ENCODE data around the gene ADIPOR2. TPM values are rescaled to one million over a fixed set of nuclear protein-coding genes. Genes with fewer than 3 reads are reported as not detected.
A peak's percentile ranks its signal among the peaks of the same experiment; 100 is the strongest.

The ADIPOR2 gene
- total and polyA plus RNA-seq, 2 donors (not counting 1 experiment from before 2014, with no cell fraction given), result 43.1 to 46.1 TPM

DNA sequence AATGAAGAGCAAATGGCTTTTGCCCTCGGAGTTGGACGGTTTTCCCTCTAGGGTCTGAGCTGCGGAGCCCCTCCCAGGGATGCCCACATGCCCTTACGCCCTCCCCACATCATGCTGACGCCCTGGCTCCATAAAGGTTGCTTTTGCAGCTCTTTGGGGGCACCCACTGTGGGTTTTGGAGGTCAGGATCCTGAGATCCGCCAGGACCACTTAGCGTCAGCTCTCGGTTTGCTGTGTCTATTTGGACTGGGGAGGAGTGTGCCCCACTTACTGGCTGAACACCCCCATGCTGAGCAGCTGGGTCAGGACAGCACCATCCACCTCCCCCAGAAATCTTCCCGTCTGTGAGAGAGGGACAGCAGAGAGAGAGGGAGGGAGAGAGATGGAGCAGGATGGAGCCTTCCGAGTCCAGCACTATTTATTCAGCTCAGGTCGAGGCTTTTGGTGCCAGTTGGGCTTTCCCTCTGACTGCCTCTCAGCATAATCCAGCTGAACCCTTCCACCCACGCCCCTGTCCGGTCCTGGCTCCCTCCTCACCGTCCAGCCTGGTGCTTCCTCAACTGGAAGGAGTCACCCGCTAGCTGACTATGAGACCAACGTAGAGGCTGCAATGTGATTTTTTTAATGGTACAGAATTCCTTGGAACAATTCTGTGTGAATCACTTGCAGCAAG is 110.6 kb downstream of the ADIPOR2 start:
- Histone ChIP-seq H4K20me1 (ENCODE audit: control insufficient read depth, extremely low read depth, insufficient read depth, low read length) (no peaks in the 10 kb centered on the region), H3K4me2 (ENCODE audit: extremely low read depth, insufficient read depth, low read length) (no peak overlapping the region), H3K79me2 (ENCODE audit: control insufficient read depth, insufficient read depth, low read length) (no peaks in the 10 kb centered on the region), H3K4me3 (replicated peaks in 1 of 4; ENCODE audit: control extremely low read depth in 1 of 4, insufficient read depth in 1 of 4, low read depth in 3 of 4, low read length in 4 of 4) (no peak overlapping the region), H3K27ac (ENCODE audit: insufficient read depth, low read length) (no peak overlapping the region), H3K36me3 (ENCODE audit: control insufficient read depth, insufficient read depth, low read length) (no peaks in the 10 kb centered on the region), H2AFZ (ENCODE audit: low read length) (no peak overlapping the region), H3K9ac (ENCODE audit: insufficient read depth, low read length) (no peak overlapping the region), H3K4me1 (ENCODE audit: control insufficient read depth, extremely low read depth, insufficient read depth, low read length) (peaks cover 12% of the 10 kb centered on the region), H3K27me3 (ENCODE audit: control insufficient read depth, insufficient read depth, low read length) (no peaks in the 10 kb centered on the region), H3K9me3 (ENCODE audit: control insufficient read depth, insufficient read depth, low read depth, low read length) (no peaks in the 10 kb centered on the region)
- TF ChIP-seq EZH2 (IDR thresholded peaks at IDR 0.05; ENCODE audit: low read length, missing control alignments), result no peak
- TF ChIP-seq, protein P1, sequence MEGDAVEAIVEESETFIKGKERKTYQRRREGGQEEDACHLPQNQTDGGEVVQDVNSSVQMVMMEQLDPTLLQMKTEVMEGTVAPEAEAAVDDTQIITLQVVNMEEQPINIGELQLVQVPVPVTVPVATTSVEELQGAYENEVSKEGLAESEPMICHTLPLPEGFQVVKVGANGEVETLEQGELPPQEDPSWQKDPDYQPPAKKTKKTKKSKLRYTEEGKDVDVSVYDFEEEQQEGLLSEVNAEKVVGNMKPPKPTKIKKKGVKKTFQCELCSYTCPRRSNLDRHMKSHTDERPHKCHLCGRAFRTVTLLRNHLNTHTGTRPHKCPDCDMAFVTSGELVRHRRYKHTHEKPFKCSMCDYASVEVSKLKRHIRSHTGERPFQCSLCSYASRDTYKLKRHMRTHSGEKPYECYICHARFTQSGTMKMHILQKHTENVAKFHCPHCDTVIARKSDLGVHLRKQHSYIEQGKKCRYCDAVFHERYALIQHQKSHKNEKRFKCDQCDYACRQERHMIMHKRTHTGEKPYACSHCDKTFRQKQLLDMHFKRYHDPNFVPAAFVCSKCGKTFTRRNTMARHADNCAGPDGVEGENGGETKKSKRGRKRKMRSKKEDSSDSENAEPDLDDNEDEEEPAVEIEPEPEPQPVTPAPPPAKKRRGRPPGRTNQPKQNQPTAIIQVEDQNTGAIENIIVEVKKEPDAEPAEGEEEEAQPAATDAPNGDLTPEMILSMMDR (conservative IDR thresholded peaks at IDR 0.05 in 1 of 2, IDR thresholded peaks at IDR 0.05 in 1 of 2; ENCODE audit: low read depth in 1 of 2, low read length in 2 of 2), result no peak
- DNase-seq (ENCODE audit: low read depth in 2 of 2), result peak in 1 of 2 donors; percentile 73

DNA sequence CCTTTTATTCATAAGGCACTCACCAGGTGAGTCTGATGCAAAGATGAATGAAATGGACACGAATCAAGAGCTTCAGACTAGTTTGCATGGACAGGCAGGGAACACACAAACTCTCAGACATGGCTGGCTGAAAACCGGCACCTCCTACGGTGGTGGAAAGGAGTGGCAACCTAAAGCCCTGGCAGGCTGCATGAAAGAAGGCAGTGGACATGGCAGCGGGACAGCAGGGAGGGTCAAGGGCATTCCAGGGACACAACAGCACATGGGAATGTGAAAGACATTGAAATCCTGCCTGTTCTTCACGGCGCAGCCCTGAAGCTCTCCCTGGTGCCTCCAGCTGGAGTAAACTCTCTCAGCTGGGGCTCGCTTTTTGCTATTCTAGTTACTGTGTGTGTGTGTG is 112.9 kb downstream of the ADIPOR2 start:
- H3K4me3 ChIP-seq (replicated peaks in 1 of 4; ENCODE audit: control extremely low read depth in 1 of 4, insufficient read depth in 1 of 4, low read depth in 3 of 4, low read length in 4 of 4), result no peak overlapping the region
- no peaks in the 10 kb centered on the region for H3K9me3 ChIP-seq (ENCODE audit: control insufficient read depth, insufficient read depth, low read depth, low read length)
- no peaks in the 10 kb centered on the region for H3K27me3 ChIP-seq (ENCODE audit: control insufficient read depth, insufficient read depth, low read length)
- no peak for DNase-seq (ENCODE audit: low read depth in 2 of 2)
- H2AFZ ChIP-seq (ENCODE audit: low read length), result no peak overlapping the region
- H3K4me2 ChIP-seq (ENCODE audit: extremely low read depth, insufficient read depth, low read length), result no peak overlapping the region
- no peak overlapping the region for H3K9ac ChIP-seq (ENCODE audit: insufficient read depth, low read length)
- no peaks in the 10 kb centered on the region for H4K20me1 ChIP-seq (ENCODE audit: control insufficient read depth, extremely low read depth, insufficient read depth, low read length)
- peaks cover 6% of the 10 kb centered on the region for H3K4me1 ChIP-seq (ENCODE audit: control insufficient read depth, extremely low read depth, insufficient read depth, low read length)
- no peak for TF ChIP-seq EZH2 (IDR thresholded peaks at IDR 0.05; ENCODE audit: low read length, missing control alignments)
- TF ChIP-seq, protein P1 (conservative IDR thresholded peaks at IDR 0.05 in 1 of 2, IDR thresholded peaks at IDR 0.05 in 1 of 2; ENCODE audit: low read depth in 1 of 2, low read length in 2 of 2), result no peak
- no peaks in the 10 kb centered on the region for H3K36me3 ChIP-seq (ENCODE audit: control insufficient read depth, insufficient read depth, low read length)
- H3K27ac ChIP-seq (ENCODE audit: insufficient read depth, low read length), result no peak overlapping the region
- H3K79me2 ChIP-seq (ENCODE audit: control insufficient read depth, insufficient read depth, low read length), result no peaks in the 10 kb centered on the region

DNA sequence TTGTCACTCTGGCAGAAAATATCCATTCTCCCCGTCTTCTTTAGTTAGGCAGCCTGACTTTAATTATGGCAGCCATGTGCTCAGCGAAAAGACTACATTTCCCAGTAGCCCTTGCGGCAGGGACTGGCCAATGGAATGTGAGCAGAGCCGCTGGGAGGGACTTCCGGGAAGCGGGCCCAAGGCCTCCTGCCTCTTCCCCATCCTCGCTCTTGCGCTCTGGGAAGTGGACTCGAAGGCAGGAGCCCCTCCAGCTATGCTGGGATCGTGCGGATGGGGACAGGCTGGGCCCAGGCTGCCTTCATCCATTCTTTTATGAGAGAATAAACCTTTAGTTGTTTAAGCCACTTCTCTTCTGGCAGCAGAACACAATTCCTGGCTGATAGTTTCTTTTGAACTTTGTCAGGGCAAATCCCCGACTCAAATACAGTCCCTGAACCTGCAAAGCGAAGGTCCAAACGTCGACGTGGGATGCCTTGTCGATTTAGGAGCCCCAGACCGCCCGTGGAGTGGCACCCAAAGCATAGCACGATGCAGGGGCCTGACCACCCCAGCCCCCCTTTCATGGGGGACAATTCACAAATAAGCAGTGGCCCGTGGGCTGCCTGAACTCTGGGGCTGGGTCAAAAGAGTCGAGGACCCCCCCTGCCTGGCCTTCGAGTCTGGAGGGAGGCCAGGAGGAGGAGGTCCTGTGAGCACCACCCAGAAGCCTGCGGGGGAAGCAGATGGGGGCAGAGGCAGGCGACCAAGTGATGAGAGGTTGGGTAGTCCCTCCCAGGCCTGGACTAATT is 113.9 kb downstream of the ADIPOR2 start:
- DNase-seq (ENCODE audit: low read depth in 2 of 2), result peak; percentile 87 to 90
- no peaks in the 10 kb centered on the region for H3K9me3 ChIP-seq (ENCODE audit: control insufficient read depth, insufficient read depth, low read depth, low read length)
- H3K9ac ChIP-seq (ENCODE audit: insufficient read depth, low read length), result no peak overlapping the region
- H2AFZ ChIP-seq (ENCODE audit: low read length), result peak overlapping the region; percentile 58
- no peaks in the 10 kb centered on the region for H3K79me2 ChIP-seq (ENCODE audit: control insufficient read depth, insufficient read depth, low read length)
- TF ChIP-seq, protein P1 (conservative IDR thresholded peaks at IDR 0.05 in 1 of 2, IDR thresholded peaks at IDR 0.05 in 1 of 2; ENCODE audit: low read depth in 1 of 2, low read length in 2 of 2), result no peak
- no peak for TF ChIP-seq EZH2 (IDR thresholded peaks at IDR 0.05; ENCODE audit: low read length, missing control alignments)
- H3K4me2 ChIP-seq (ENCODE audit: extremely low read depth, insufficient read depth, low read length), result no peak overlapping the region
- no peak overlapping the region for H3K27ac ChIP-seq (ENCODE audit: insufficient read depth, low read length)
- H3K4me1 ChIP-seq (ENCODE audit: control insufficient read depth, extremely low read depth, insufficient read depth, low read length), result peaks cover 6% of the 10 kb centered on the region
- H3K36me3 ChIP-seq (ENCODE audit: control insufficient read depth, insufficient read depth, low read length), result no peaks in the 10 kb centered on the region
- no peak overlapping the region for H3K4me3 ChIP-seq (replicated peaks in 1 of 4; ENCODE audit: control extremely low read depth in 1 of 4, insufficient read depth in 1 of 4, low read depth in 3 of 4, low read length in 4 of 4)
- no peaks in the 10 kb centered on the region for H4K20me1 ChIP-seq (ENCODE audit: control insufficient read depth, extremely low read depth, insufficient read depth, low read length)
- H3K27me3 ChIP-seq (ENCODE audit: control insufficient read depth, insufficient read depth, low read length), result no peaks in the 10 kb centered on the region

Data from fibroblast of lung (primary cell).